Measurements from ENCODE around the gene PEX13.

DNA sequence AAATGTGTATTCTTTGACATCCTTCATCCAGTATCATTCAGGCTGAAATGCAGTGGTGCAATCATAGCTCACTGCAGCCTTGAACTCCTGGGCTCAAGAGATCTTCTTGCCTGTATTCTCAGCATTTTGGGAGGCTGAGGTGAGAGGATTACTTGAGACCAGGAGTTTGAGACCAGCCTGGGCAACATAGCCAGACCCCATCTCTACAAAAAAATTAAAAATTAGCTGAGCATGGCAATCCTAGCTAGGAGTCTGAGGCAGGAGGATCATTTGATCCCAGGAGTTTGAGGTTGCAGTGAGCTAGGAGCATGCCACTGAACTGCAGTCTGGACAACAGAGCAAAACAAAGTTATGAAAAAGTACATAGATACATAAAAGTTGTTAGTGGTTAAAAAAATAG is 72.3 kb downstream of the PEX13 start:
- TF ChIP-seq, protein P1, sequence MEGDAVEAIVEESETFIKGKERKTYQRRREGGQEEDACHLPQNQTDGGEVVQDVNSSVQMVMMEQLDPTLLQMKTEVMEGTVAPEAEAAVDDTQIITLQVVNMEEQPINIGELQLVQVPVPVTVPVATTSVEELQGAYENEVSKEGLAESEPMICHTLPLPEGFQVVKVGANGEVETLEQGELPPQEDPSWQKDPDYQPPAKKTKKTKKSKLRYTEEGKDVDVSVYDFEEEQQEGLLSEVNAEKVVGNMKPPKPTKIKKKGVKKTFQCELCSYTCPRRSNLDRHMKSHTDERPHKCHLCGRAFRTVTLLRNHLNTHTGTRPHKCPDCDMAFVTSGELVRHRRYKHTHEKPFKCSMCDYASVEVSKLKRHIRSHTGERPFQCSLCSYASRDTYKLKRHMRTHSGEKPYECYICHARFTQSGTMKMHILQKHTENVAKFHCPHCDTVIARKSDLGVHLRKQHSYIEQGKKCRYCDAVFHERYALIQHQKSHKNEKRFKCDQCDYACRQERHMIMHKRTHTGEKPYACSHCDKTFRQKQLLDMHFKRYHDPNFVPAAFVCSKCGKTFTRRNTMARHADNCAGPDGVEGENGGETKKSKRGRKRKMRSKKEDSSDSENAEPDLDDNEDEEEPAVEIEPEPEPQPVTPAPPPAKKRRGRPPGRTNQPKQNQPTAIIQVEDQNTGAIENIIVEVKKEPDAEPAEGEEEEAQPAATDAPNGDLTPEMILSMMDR (conservative IDR thresholded peaks at IDR 0.05; ENCODE audit: low read depth, low read length): no peak
- no peak for TF ChIP-seq EZH2 (IDR thresholded peaks at IDR 0.05; ENCODE audit: borderline replicate concordance, low read depth, low read length, poor library complexity, severe bottlenecking)
